Endothelial cell of umbilical vein (primary cell): ENCODE data around the gene ITGA5.
A peak's percentile ranks its signal among the peaks of the same experiment; 100 is the strongest.

Experiments used
- CTCF ChIP-seq, 2 donors: IDR thresholded peaks; 1 replicate in 1 of 2; 2 replicates in 1 of 2; pipeline ENCODE4 v1.5.1; 2011; ENCODE audit warnings: low read length in 2 of 2, mild to moderate bottlenecking in 2 of 2, moderate library complexity in 2 of 2, control low read depth in 1 of 2, inconsistent platforms in 1 of 2, low read depth in 1 of 2; ENCODE audit not compliant: insufficient read depth in 1 of 2; ENCODE audit errors: extremely low read depth in 1 of 2
- EZH2 ChIP-seq: IDR thresholded peaks from 2 replicates; pipeline ENCODE4 v1.6.1; 2012; ENCODE audit warnings: borderline replicate concordance, low read depth, mild to moderate bottlenecking, moderate library complexity, low read length, inconsistent platforms; ENCODE audit not compliant: severe bottlenecking
- GATA2 ChIP-seq: IDR thresholded peaks from 2 replicates; pipeline ENCODE4 v1.7.0; 2011; ENCODE audit warnings: low read depth, mild to moderate bottlenecking, moderate library complexity, mixed read lengths, low read length; ENCODE audit not compliant: insufficient read length, insufficient read depth
- JUN ChIP-seq: IDR thresholded peaks from 2 replicates; pipeline ENCODE4 v1.6.1; 2011; ENCODE audit warnings: borderline replicate concordance, low read depth; ENCODE audit not compliant: insufficient read length, insufficient read depth
- MAX ChIP-seq: IDR thresholded peaks from 2 replicates; pipeline ENCODE4 v1.6.1; 2011; ENCODE audit not compliant: insufficient read depth, insufficient read length
- POLR2A ChIP-seq: IDR thresholded peaks from 2 replicates; pipeline ENCODE4 v1.6.1; 2012; ENCODE audit warnings: low read depth, mild to moderate bottlenecking, control low read depth, low read length

- no peak for TF ChIP-seq JUN
- TF ChIP-seq CTCF (IDR thresholded peaks at IDR 0.05; ENCODE audit: extremely low read depth in 1 of 2, insufficient read depth in 1 of 2, low read depth in 1 of 2, low read length in 2 of 2): no peak
- TF ChIP-seq POLR2A: no peak
- no peak for TF ChIP-seq MAX
- TF ChIP-seq EZH2: peak; percentile 32
- no peak for TF ChIP-seq GATA2
Measured at GRCh38 chr12:54368025-54368708, 50.9 kb downstream of the ITGA5 start.
